Trophoblast cell (in vitro differentiated cells and primary cell): Measurements from ENCODE around the gene KRT76.

Experiments
- DNase-seq, 2 donors: peaks; one replicate each; pipeline ENCODE4 v3.0.0-alpha.2; 2016
- H2AFZ ChIP-seq: 2 replicates; pipeline ENCODE4 v1.6.1; 2013; ENCODE audit warnings: low read length, moderate library complexity, mild to moderate bottlenecking; ENCODE audit not compliant: insufficient read depth, poor library complexity
- H2AK5ac ChIP-seq: 2 replicates; pipeline ENCODE4 v1.6.1; 2013; ENCODE audit warnings: mild to moderate bottlenecking, low read length
- H2BK120ac ChIP-seq: 2 replicates; pipeline ENCODE4 v1.6.1; 2013; ENCODE audit warnings: low read length, mild to moderate bottlenecking, moderate library complexity; ENCODE audit not compliant: insufficient read depth, poor library complexity
- H2BK12ac ChIP-seq: 2 replicates; pipeline ENCODE4 v1.6.1; 2013; ENCODE audit warnings: mild to moderate bottlenecking, low read length, moderate library complexity
- H2BK5ac ChIP-seq: 2 replicates; pipeline ENCODE4 v1.6.1; 2013; ENCODE audit warnings: low read length, low read depth, moderate library complexity, mild to moderate bottlenecking; ENCODE audit not compliant: poor library complexity
- H3K14ac ChIP-seq: 2 replicates; pipeline ENCODE4 v1.6.1; 2013; ENCODE audit warnings: mild to moderate bottlenecking, low read length
- H3K18ac ChIP-seq: 2 replicates; pipeline ENCODE4 v1.6.1; 2013; ENCODE audit warnings: mild to moderate bottlenecking, low read length
- H3K23ac ChIP-seq: 2 replicates; pipeline ENCODE4 v1.6.1; 2013; ENCODE audit warnings: low read length
- H3K27ac ChIP-seq: 2 replicates; pipeline ENCODE4 v1.5.1; 2013; ENCODE audit warnings: low read depth, mild to moderate bottlenecking, inconsistent platforms, low read length, moderate library complexity
- H3K27me3 ChIP-seq: 2 replicates; pipeline ENCODE4 v1.6.1; 2013; ENCODE audit warnings: inconsistent platforms, mild to moderate bottlenecking, low read length, moderate library complexity; ENCODE audit not compliant: insufficient read depth
- H3K36me3 ChIP-seq, 2 experiments: 1 replicate in 1 of 2; 2 replicates in 1 of 2; pipeline ENCODE4 v1.6.1; 2013; ENCODE audit warnings: low read length in 2 of 2, mild to moderate bottlenecking in 2 of 2, moderate library complexity in 1 of 2; ENCODE audit not compliant: insufficient read depth in 2 of 2, control insufficient read depth in 1 of 2
- H3K4ac ChIP-seq: 2 replicates; pipeline ENCODE4 v1.6.1; 2013; ENCODE audit warnings: low read depth, mild to moderate bottlenecking, low read length, moderate library complexity
- H3K4me1 ChIP-seq, 2 experiments: 1 replicate in 1 of 2; 2 replicates in 1 of 2; pipeline ENCODE4 v1.6.1; 2013; ENCODE audit warnings: low read length in 2 of 2, mild to moderate bottlenecking in 2 of 2, moderate library complexity in 1 of 2; ENCODE audit not compliant: insufficient read depth in 2 of 2, control insufficient read depth in 1 of 2
- H3K4me2 ChIP-seq: 2 replicates; pipeline ENCODE4 v1.6.1; 2013; ENCODE audit warnings: inconsistent platforms, mild to moderate bottlenecking, low read length, moderate library complexity
- H3K4me3 ChIP-seq: 2 replicates; pipeline ENCODE4 v1.5.1; 2013; ENCODE audit warnings: mild to moderate bottlenecking, low read depth, low read length, inconsistent platforms
- H3K79me1 ChIP-seq: one replicate; pipeline ENCODE4 v1.6.1; 2013; ENCODE audit warnings: low read length
- H3K79me2 ChIP-seq: 2 replicates; pipeline ENCODE4 v1.6.1; 2013; ENCODE audit warnings: low read length, mild to moderate bottlenecking; ENCODE audit not compliant: control insufficient read depth, insufficient read depth, poor library complexity
- H3K9ac ChIP-seq: 2 replicates; pipeline ENCODE4 v1.6.1; 2013; ENCODE audit warnings: mild to moderate bottlenecking, low read length
- H3K9me3 ChIP-seq: 2 replicates; pipeline ENCODE4 v1.6.1; 2013; ENCODE audit warnings: low read depth, mild to moderate bottlenecking, control low read depth, inconsistent platforms, low read length; ENCODE audit not compliant: insufficient read depth
- H4K12ac ChIP-seq: 2 replicates; pipeline ENCODE4 v1.6.1; 2013; ENCODE audit warnings: low read depth, mild to moderate bottlenecking, low read length, moderate library complexity
- H4K8ac ChIP-seq: 2 replicates; pipeline ENCODE4 v1.6.1; 2013; ENCODE audit warnings: low read depth, mild to moderate bottlenecking, low read length, moderate library complexity
- H4K91ac ChIP-seq: one replicate; pipeline ENCODE4 v1.6.1; 2013; ENCODE audit warnings: low read depth, mild to moderate bottlenecking, low read length, moderate library complexity
- WGBS: extraction: QIAGEN DNeasy Blood & Tissue Kit; methylation state at CpG from one replicate; pipeline ENCODE4 v1.1.7; 2013; ENCODE audit warnings: missing lambda C conversion rate; ENCODE audit not compliant: insufficient read length, insufficient coverage; ENCODE audit errors: extremely low coverage; 5-methylcytosine and 5-hydroxymethylcytosine counted together

The KRT76 gene

GRCh38 chr12:52757449-52758176, 19.5 kb downstream of the KRT76 start:
- Histone ChIP-seq H2BK5ac (no peak overlapping the region), H3K36me3 (no peaks in the 10 kb centered on the region), H3K79me2 (no peaks in the 10 kb centered on the region), H2BK12ac (no peak overlapping the region), H2AFZ (no peak overlapping the region), H3K18ac (no peak overlapping the region), H2AK5ac (no peak overlapping the region), H3K27ac (no peak overlapping the region), H3K4ac (no peak overlapping the region), H4K8ac (no peak overlapping the region), H3K14ac (no peak overlapping the region), H3K4me2 (no peak overlapping the region), H4K12ac (no peak overlapping the region), H3K9ac (no peak overlapping the region), H3K79me1 (no peaks in the 10 kb centered on the region), H4K91ac (no peak overlapping the region), H3K4me3 (no peak overlapping the region), H3K23ac (no peak overlapping the region), H3K4me1 (no peaks in the 10 kb centered on the region), H3K27me3 (peaks cover 3% of the 10 kb centered on the region), H3K9me3 (peaks cover 19% of the 10 kb centered on the region), H2BK120ac (no peak overlapping the region)
- no CpG with 5 or more reads among the region's 1 CpG for WGBS
- DNase-seq: no peak

- WGBS: no CpG with 5 or more reads among the region's 8 CpGs
- no peak overlapping the region for H3K27ac ChIP-seq
Observed at GRCh38 chr12:52756281-52756960, 20.7 kb downstream of the KRT76 start.

GRCh38 chr12:52755533-52755932, 21.6 kb downstream of the KRT76 start:
- Histone ChIP-seq H3K23ac (no peak overlapping the region), H3K4me1 (no peaks in the 10 kb centered on the region), H3K9me3 (peaks cover 15% of the 10 kb centered on the region), H4K8ac (no peak overlapping the region), H2BK120ac (no peak overlapping the region), H3K27me3 (peaks cover 3% of the 10 kb centered on the region), H3K4me3 (no peak overlapping the region), H2BK5ac (no peak overlapping the region), H4K12ac (no peak overlapping the region), H2BK12ac (no peak overlapping the region), H3K36me3 (no peaks in the 10 kb centered on the region), H3K18ac (no peak overlapping the region), H4K91ac (no peak overlapping the region), H3K27ac (no peak overlapping the region), H3K79me1 (no peaks in the 10 kb centered on the region), H2AK5ac (no peak overlapping the region), H3K79me2 (no peaks in the 10 kb centered on the region), H3K4me2 (no peak overlapping the region), H3K14ac (no peak overlapping the region), H3K4ac (no peak overlapping the region), H3K9ac (no peak overlapping the region), H2AFZ (no peak overlapping the region)
- DNase-seq: no peak
- no CpG with 5 or more reads among the region's 3 CpGs for WGBS

More at GRCh38 chr12:52756281-52756960, 20.7 kb downstream of the KRT76 start:
- Histone ChIP-seq H3K79me1 (no peaks in the 10 kb centered on the region), H3K9ac (no peak overlapping the region), H4K91ac (no peak overlapping the region), H3K27me3 (peaks cover 3% of the 10 kb centered on the region), H3K18ac (no peak overlapping the region), H4K8ac (no peak overlapping the region), H3K4ac (no peak overlapping the region), H2BK12ac (no peak overlapping the region), H4K12ac (no peak overlapping the region), H3K9me3 (peaks cover 16% of the 10 kb centered on the region), H3K36me3 (no peaks in the 10 kb centered on the region), H3K4me1 (no peaks in the 10 kb centered on the region), H2AFZ (no peak overlapping the region), H3K14ac (no peak overlapping the region), H3K4me3 (no peak overlapping the region), H2BK120ac (no peak overlapping the region), H2AK5ac (no peak overlapping the region), H3K79me2 (no peaks in the 10 kb centered on the region), H2BK5ac (no peak overlapping the region), H3K23ac (no peak overlapping the region), H3K4me2 (no peak overlapping the region)
- no peak for DNase-seq

- H3K9ac ChIP-seq: no peak overlapping the region
- H2BK5ac ChIP-seq: no peak overlapping the region
- H3K4me3 ChIP-seq: no peak overlapping the region
- H3K4me2 ChIP-seq: no peak overlapping the region
- peaks cover 7% of the 10 kb centered on the region for H3K9me3 ChIP-seq
- peaks cover 3% of the 10 kb centered on the region for H3K27me3 ChIP-seq
- H2AFZ ChIP-seq: no peak overlapping the region
- H4K91ac ChIP-seq: no peak overlapping the region
- no peak overlapping the region for H3K14ac ChIP-seq
- H3K23ac ChIP-seq: no peak overlapping the region
- no peak overlapping the region for H2BK120ac ChIP-seq
- H2BK12ac ChIP-seq: no peak overlapping the region
- no peak overlapping the region for H3K4ac ChIP-seq
- no peak overlapping the region for H4K12ac ChIP-seq
- H3K79me1 ChIP-seq: no peaks in the 10 kb centered on the region
- H3K4me1 ChIP-seq: no peaks in the 10 kb centered on the region
- H3K27ac ChIP-seq: no peak overlapping the region
- no peak for DNase-seq
- H3K79me2 ChIP-seq: no peaks in the 10 kb centered on the region
- H2AK5ac ChIP-seq: no peak overlapping the region
- H3K36me3 ChIP-seq: no peaks in the 10 kb centered on the region
- no peak overlapping the region for H3K18ac ChIP-seq
- H4K8ac ChIP-seq: no peak overlapping the region
Observed at GRCh38 chr12:52754135-52754534, 23.0 kb downstream of the KRT76 start.
